MCF 10A (cell line): Measurements from ENCODE around the gene SAG. TPM values are rescaled to one million over a fixed set of nuclear protein-coding genes. Genes with fewer than 3 reads are reported as not detected.

Source experiments
- BruUV-seq: library from RNA; stranded (reverse); fragments of 400-500 nt; replicated peaks from 2 replicates; lab custom pipeline; 2021; lab: Mats Ljungman, UMichigan
- CTCF ChIA-PET: fragments of 300-600 bp; sonication (Branson Sonifier 250); formaldehyde crosslinking; extraction: SDS; loops from one replicate; lab custom pipeline; 2021; ENCODE audit warnings: antibody characterized with exemption, inconsistent platforms; lab: Yijun Ruan, JAX
- POLR2A ChIA-PET: fragments of 300-600, 350-650 bp; sonication (Branson Sonifier 250); formaldehyde crosslinking; extraction: SDS; loops from one replicate; lab custom pipeline; 2020; ENCODE audit warnings: antibody characterized with exemption, inconsistent platforms; lab: Yijun Ruan, JAX
- DNase-seq: peaks from one replicate; pipeline ENCODE4 v3.0.0-alpha.2; 2018; ENCODE audit not compliant: unreplicated experiment
- H3K27ac Mint-ChIP-seq: one replicate; pipeline ENCODE4 v1.8.0; 2022; ENCODE audit warnings: mild to moderate bottlenecking, low read depth, mixed read lengths; ENCODE audit not compliant: unreplicated experiment
- H3K27me3 Mint-ChIP-seq: one replicate; pipeline ENCODE4 v1.8.0; 2022; ENCODE audit warnings: mixed read lengths; ENCODE audit not compliant: insufficient read depth, unreplicated experiment
- H3K36me3 Mint-ChIP-seq: one replicate; pipeline ENCODE4 v1.8.0; 2022; ENCODE audit warnings: mild to moderate bottlenecking, moderate library complexity, mixed read lengths; ENCODE audit not compliant: insufficient read depth, unreplicated experiment
- H3K4me1 Mint-ChIP-seq: one replicate; pipeline ENCODE4 v1.8.0; 2022; ENCODE audit warnings: mixed read lengths; ENCODE audit not compliant: insufficient read depth, unreplicated experiment
- H3K4me3 Mint-ChIP-seq: one replicate; pipeline ENCODE4 v1.8.0; 2022; ENCODE audit warnings: mild to moderate bottlenecking, moderate library complexity, mixed read lengths; ENCODE audit not compliant: unreplicated experiment
- H3K9me3 Mint-ChIP-seq: one replicate; pipeline ENCODE4 v1.8.0; 2022; ENCODE audit warnings: mixed read lengths; ENCODE audit not compliant: unreplicated experiment
- intact Hi-C: fragments of 100-400 bp; cut with micrococcal nuclease; formaldehyde crosslinking; loops from 2 replicates; pipeline ENCODE4 v1.14.1; 2022
- total RNA-seq: library from RNA; stranded (reverse); gene quantifications from 2 replicates; pipeline ENCODE4 v1.2.3, GENCODE V29; 2022
- TF ChIP-seq, protein P1 (sequence below): fragments of 200-600 bp; IDR thresholded peaks from one replicate; pipeline ENCODE4 v1.8.0; 2022; ENCODE audit warnings: antibody characterized with exemption, mild to moderate bottlenecking; ENCODE audit not compliant: unreplicated experiment

Gene SAG
- total RNA-seq, 1 experiment from 2014 or later = not detected

DNA sequence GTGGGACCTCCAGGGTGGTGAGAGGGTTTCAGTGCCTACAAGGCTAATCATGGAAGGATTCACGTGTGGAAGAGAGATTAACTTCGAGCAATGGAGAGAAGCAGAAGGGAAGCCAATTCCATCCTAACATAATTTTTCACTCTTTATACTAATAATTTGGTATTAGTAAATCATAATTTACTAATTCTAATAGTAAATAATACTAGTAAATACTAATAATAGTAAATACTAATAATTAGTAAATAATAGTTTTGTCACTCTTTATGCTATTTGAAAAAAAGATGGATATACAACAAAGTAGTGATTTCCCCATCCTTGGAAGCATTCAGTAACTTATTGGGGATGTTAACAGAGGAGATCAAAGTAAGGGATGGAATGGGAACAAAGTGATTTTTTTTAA lies 6.4 kb upstream of the SAG start:
- Mint-ChIP-seq H3K36me3 (peaks cover 7% of the 10 kb centered on the region), H3K9me3 (no peaks in the 10 kb centered on the region), H3K27ac (no peak overlapping the region), H3K4me3 (no peak overlapping the region), H3K4me1 (no peaks in the 10 kb centered on the region), H3K27me3 (no peaks in the 10 kb centered on the region)
- intact Hi-C loops = no loop called here
- ChIA-PET CTCF (interaction anchor here (1.7 kb wide), 1 partner anchor 53 kb away, joined by 4 read pairs; no protein-coding TSS in a partner anchor), POLR2A (interaction anchor here (0.9 kb wide), 1 partner anchor 47 kb away, joined by 3 read pairs; no protein-coding TSS in a partner anchor)
- TF ChIP-seq, protein P1, sequence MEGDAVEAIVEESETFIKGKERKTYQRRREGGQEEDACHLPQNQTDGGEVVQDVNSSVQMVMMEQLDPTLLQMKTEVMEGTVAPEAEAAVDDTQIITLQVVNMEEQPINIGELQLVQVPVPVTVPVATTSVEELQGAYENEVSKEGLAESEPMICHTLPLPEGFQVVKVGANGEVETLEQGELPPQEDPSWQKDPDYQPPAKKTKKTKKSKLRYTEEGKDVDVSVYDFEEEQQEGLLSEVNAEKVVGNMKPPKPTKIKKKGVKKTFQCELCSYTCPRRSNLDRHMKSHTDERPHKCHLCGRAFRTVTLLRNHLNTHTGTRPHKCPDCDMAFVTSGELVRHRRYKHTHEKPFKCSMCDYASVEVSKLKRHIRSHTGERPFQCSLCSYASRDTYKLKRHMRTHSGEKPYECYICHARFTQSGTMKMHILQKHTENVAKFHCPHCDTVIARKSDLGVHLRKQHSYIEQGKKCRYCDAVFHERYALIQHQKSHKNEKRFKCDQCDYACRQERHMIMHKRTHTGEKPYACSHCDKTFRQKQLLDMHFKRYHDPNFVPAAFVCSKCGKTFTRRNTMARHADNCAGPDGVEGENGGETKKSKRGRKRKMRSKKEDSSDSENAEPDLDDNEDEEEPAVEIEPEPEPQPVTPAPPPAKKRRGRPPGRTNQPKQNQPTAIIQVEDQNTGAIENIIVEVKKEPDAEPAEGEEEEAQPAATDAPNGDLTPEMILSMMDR = no peak
- BruUV-seq = no TSS peak
- DNase-seq = no peak

DNA sequence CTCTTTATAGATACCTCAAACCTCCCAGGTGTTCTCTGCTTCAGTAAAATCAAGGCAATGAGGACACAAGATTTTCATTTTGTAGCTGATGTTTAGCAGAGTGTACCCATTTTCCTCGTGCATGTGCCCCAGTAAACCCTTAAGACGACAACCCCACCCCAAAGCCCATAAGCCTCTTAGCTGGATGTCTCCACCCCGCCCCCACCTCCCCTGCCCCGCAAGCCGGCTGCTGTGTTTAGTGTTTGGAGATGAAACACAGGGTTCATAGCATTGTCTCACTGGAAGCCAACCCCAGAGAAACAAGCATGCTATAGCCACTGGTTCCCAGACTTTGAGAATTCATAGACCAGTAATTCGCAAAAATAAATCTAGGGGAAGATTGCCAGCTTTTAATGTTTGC lies 5.8 kb upstream of the SAG start:
- ChIA-PET POLR2A (interaction anchor here (0.9 kb wide), 1 partner anchor 47 kb away, joined by 3 read pairs; no protein-coding TSS in a partner anchor), CTCF (interaction anchor here (1.7 kb wide), 1 partner anchor 52 kb away, joined by 4 read pairs; no protein-coding TSS in a partner anchor)
- no peak overlapping the region for H3K27ac Mint-ChIP-seq
- TF ChIP-seq, protein P1 = no peak
- H3K4me3 Mint-ChIP-seq = no peak overlapping the region
- no TSS peak for BruUV-seq
- DNase-seq = no peak
- no peaks in the 10 kb centered on the region for H3K27me3 Mint-ChIP-seq
- intact Hi-C loops = no loop called here
- no peaks in the 10 kb centered on the region for H3K9me3 Mint-ChIP-seq
- H3K36me3 Mint-ChIP-seq = peaks cover 6% of the 10 kb centered on the region
- no peaks in the 10 kb centered on the region for H3K4me1 Mint-ChIP-seq

DNA sequence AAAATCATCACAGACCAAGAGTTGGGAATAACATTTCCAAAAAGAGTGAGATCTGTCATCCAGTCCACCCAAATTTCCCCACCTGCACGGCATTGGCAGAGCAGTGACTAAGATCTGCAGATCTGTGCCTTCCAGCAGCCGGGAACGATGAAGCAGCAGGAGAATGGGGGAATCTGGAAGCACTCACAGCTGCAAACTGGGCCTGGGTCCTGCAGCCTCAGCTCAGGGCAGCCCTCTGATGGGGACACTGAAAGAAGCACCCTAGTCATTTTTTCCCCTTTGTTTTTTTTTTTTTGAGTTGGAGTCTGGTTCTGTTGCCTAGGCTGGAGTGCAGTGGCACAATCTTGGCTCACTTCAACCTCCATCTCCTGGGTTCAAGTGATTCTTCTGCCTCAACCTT lies 4.4 kb upstream of the SAG start:
- DNase-seq = no peak
- ChIA-PET CTCF (interaction anchor here (0.6 to 0.7 kb wide), 2 partner anchors 143 to 192 kb away, joined by 3 read pairs; no protein-coding TSS in a partner anchor), POLR2A (interaction anchor here (0.7 kb wide), 1 partner anchor 14 kb away, joined by 3 read pairs; no protein-coding TSS in a partner anchor)
- Mint-ChIP-seq H3K9me3 (no peaks in the 10 kb centered on the region), H3K36me3 (peaks cover 6% of the 10 kb centered on the region), H3K27ac (no peak overlapping the region), H3K4me1 (no peaks in the 10 kb centered on the region), H3K4me3 (no peak overlapping the region), H3K27me3 (no peaks in the 10 kb centered on the region)
- BruUV-seq = no TSS peak
- intact Hi-C loops = no loop called here
- TF ChIP-seq, protein P1 = no peak

DNA sequence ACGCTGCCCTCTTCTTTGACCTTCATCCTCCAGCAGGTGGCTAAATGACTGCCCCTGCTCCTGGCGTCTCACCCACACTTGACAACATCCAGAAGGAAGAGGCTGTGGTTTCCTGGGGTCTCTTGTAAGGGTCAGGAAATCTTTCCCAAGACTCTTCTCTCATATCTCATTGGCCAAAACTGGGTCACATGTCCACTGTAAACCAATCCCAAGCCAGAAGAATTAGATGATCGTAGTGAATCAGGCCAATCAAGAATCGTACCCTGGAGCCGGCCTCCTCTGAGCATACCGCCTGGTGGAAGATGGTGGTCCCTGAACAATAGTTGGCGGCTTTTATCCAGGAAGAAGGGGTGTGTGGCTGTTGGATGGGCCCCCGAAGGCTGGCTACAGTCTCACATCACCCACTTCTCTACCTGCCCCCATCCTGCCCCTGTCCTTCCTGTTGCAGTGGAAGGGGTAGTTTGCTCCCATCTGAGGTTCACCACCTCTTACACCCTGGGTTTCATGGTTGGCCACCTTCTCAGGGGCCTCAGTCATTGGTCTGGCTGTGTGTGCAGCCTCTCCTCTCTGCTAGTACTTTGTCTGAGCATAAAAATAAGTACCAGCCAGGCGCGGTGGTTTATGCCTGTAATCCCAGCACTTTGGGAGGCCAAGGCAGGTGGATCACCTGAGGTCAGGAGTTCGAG lies 3.8 kb downstream of the SAG start:
- Mint-ChIP-seq H3K36me3 (no peaks in the 10 kb centered on the region), H3K9me3 (no peaks in the 10 kb centered on the region), H3K4me3 (no peak overlapping the region), H3K27me3 (peaks cover 24% of the 10 kb centered on the region), H3K4me1 (no peaks in the 10 kb centered on the region), H3K27ac (no peak overlapping the region)
- CTCF ChIA-PET = no interaction called here
- TF ChIP-seq, protein P1 = no peak
- POLR2A ChIA-PET = no interaction called here
- intact Hi-C loops = no loop called here
- BruUV-seq = no TSS peak
- no peak for DNase-seq
